ENCODE data around the gene LIPC. TPM values are rescaled to one million over a fixed set of nuclear protein-coding genes. Genes with fewer than 3 reads are reported as not detected.
A peak's percentile ranks its signal among the peaks of the same experiment; 100 is the strongest.

The LIPC gene
- total and polyA plus RNA-seq, 9 of the 15 experiments (the other 6 are each of a cell fraction or from before 2014, with no cell fraction given) = 0.07 to 0.41 (median 0.11) TPM; not detected in 2

DNA sequence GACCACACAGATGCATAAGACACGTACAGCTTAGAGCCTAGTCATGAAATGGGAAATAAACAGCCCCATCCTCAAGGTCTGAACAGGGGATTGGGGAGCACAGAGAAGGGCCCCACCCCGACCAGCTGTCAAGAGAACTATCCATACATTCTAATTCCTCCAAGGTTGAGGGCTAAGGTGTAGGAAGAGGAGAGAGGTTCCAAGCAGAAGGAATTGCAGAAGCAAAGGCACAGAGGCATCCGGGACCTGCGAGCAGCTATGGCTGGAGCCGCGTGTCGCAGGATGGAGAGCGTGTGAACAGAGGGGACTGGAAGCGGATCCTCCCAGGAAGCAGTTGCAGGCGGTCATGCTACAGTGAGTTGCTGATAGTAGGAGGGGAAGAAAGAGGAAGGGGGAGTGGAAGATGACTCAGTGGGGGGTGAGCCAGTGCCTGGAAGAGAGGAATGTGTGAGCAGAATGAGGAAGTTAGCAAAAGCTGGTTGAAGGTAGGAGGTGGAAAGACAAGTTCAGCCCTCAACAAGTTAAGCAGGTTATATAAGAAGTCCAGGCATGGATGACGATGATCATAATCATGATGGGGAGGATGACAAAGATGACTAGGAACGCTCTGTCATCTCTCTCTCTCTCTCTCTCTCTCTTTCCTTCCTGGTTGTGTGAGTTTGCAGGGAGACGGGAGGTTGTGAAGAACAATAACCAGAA lies 89.7 kb downstream of the LIPC start (continued):
- TF ChIP-seq TAF1 (IDR thresholded peaks at IDR 0.05; ENCODE audit: control insufficient read depth, extremely low read depth, insufficient read depth, low read length, severe bottlenecking) (peak; percentile 58), ESRRA (IDR thresholded peaks at IDR 0.05; ENCODE audit: borderline replicate concordance, low read depth) (no peak; the same call in 1 of the 2 replicates), ZNF263 (CRISPR knock-in tag; IDR thresholded peaks at IDR 0.05; ENCODE audit: borderline replicate concordance) (peak; percentile 85; the same call in 1 of the 2 replicates), ZNF41 (CRISPR knock-in tag; conservative IDR thresholded peaks at IDR 0.05) (no peak), EZH2 (IDR thresholded peaks at IDR 0.05; ENCODE audit: borderline replicate concordance, low read depth, low read length) (no peak), ZBTB7A (IDR thresholded peaks at IDR 0.05; ENCODE audit: borderline replicate concordance, control insufficient read depth, low read depth, low read length) (peak; percentile 33; the same call in 1 of the 2 replicates), CHCHD3 (CRISPR knock-in tag; IDR thresholded peaks at IDR 0.05) (no peak), ZNF282 (CRISPR knock-in tag; IDR thresholded peaks at IDR 0.05) (no peak), NFATC3 (IDR thresholded peaks at IDR 0.05) (0 out of 2 replicates have a peak, but pooled peaks have one; percentile 63), STAT6 (CRISPR knock-in tag; IDR thresholded peaks at IDR 0.05) (peak; percentile 89; the same call in 1 of the 2 replicates), KDM1A (IDR thresholded peaks at IDR 0.05) (peak; percentile 75 to 86), PHTF2 (CRISPR knock-in tag; IDR thresholded peaks at IDR 0.05) (no peak), ZNF224 (CRISPR knock-in tag; IDR thresholded peaks at IDR 0.05) (no peak), E2F3 (CRISPR knock-in tag; IDR thresholded peaks at IDR 0.05) (no peak; the same call in 1 of the 2 replicates), ZNF311 (CRISPR knock-in tag; IDR thresholded peaks at IDR 0.05) (no peak), NR3C1 (CRISPR knock-in tag; IDR thresholded peaks at IDR 0.05) (no peak), POLR3A (IDR thresholded peaks at IDR 0.05; ENCODE audit: borderline replicate concordance, extremely low read depth, insufficient read depth, insufficient read length) (no peak), NFIX (CRISPR knock-in tag; IDR thresholded peaks at IDR 0.05; ENCODE audit: low read depth) (no peak), EP400 (IDR thresholded peaks at IDR 0.05) (peak; percentile 95), SAFB2 (IDR thresholded peaks at IDR 0.05; ENCODE audit: borderline replicate concordance, low read depth, low read length, severe bottlenecking) (no peak), CXXC5 (CRISPR knock-in tag; IDR thresholded peaks at IDR 0.05) (peak; percentile 59), HDAC8 (tag; IDR thresholded peaks at IDR 0.05) (peak; percentile 84; the same call in 1 of the 2 replicates), NFIC (IDR thresholded peaks at IDR 0.05) (peak; percentile 66), SREBF2 (CRISPR knock-in tag; IDR thresholded peaks at IDR 0.05) (no peak)
- TF ChIP-seq, protein P1, sequence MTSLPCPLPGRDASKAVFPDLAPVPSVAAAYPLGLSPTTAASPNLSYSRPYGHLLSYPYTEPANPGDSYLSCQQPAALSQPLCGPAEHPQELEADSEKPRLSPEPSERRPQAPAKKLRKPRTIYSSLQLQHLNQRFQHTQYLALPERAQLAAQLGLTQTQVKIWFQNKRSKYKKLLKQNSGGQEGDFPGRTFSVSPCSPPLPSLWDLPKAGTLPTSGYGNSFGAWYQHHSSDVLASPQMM (CRISPR knock-in tag; IDR thresholded peaks at IDR 0.05) = no peak
- TF ChIP-seq, protein P2, sequence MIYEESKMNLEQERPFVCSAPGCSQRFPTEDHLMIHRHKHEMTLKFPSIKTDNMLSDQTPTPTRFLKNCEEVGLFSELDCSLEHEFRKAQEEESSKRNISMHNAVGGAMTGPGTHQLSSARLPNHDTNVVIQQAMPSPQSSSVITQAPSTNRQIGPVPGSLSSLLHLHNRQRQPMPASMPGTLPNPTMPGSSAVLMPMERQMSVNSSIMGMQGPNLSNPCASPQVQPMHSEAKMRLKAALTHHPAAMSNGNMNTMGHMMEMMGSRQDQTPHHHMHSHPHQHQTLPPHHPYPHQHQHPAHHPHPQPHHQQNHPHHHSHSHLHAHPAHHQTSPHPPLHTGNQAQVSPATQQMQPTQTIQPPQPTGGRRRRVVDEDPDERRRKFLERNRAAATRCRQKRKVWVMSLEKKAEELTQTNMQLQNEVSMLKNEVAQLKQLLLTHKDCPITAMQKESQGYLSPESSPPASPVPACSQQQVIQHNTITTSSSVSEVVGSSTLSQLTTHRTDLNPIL (CRISPR knock-in tag; IDR thresholded peaks at IDR 0.05) = no peak
